IMR-90 (cell line): ENCODE measurements around the gene CMTM7. TPM values are rescaled to one million over a fixed set of nuclear protein-coding genes. Genes with fewer than 3 reads are reported as not detected.

ENCODE experiments used
- ATAC-seq: fragments of 200-7000 bp; cut with Tn5 transposase; 2 replicates; pipeline ENCODE4 v1.9.1; 2020; ENCODE audit warnings: low read depth, mild to moderate bottlenecking, moderate library complexity
- BruUV-seq: library from RNA; stranded (reverse); fragments of 400-500 nt; replicated peaks from 2 replicates; lab custom pipeline; 2021; lab: Mats Ljungman, UMichigan
- CTCF ChIA-PET: fragments of 300-600 bp; formaldehyde crosslinking; extraction: SDS; loops from one replicate; lab custom pipeline; 2021; ENCODE audit warnings: antibody characterized with exemption; lab: Yijun Ruan, JAX
- POLR2A ChIA-PET: fragments of 300-600 bp; sonication (Branson Sonifier 250); formaldehyde crosslinking; loops from one replicate; lab custom pipeline; 2022; ENCODE audit warnings: antibody characterized with exemption; ENCODE audit not compliant: unreplicated experiment; lab: Charles Lee
- DNase-seq: peaks from one replicate; pipeline ENCODE4 v3.0.0; 2013
- H2AFZ ChIP-seq: replicated peaks from 2 replicates; pipeline ENCODE3; 2013; ENCODE audit warnings: low read length, mild to moderate bottlenecking; ENCODE audit not compliant: poor library complexity
- H2AK5ac ChIP-seq: 2 replicates; pipeline ENCODE4 v1.6.1; 2013; ENCODE audit warnings: low read depth, low read length, inconsistent platforms
- H2AK9ac ChIP-seq: replicated peaks from 2 replicates; pipeline ENCODE3; 2013; ENCODE audit warnings: mild to moderate bottlenecking, low read depth, low read length, moderate library complexity; ENCODE audit not compliant: poor library complexity
- H2BK120ac ChIP-seq: 2 replicates; pipeline ENCODE4 v1.6.1; 2013; ENCODE audit warnings: low read depth, low read length, inconsistent platforms
- H2BK15ac ChIP-seq: 3 replicates; pipeline ENCODE4 v1.6.1; 2013; ENCODE audit warnings: low read depth, low read length, inconsistent platforms
- H2BK20ac ChIP-seq: 2 replicates; pipeline ENCODE4 v1.6.1; 2013; ENCODE audit warnings: low read depth, mild to moderate bottlenecking, inconsistent platforms, low read length, moderate library complexity
- H2BK5ac ChIP-seq: 2 replicates; pipeline ENCODE4 v1.6.1; 2013; ENCODE audit warnings: mild to moderate bottlenecking, low read depth, low read length, inconsistent platforms; ENCODE audit not compliant: poor library complexity, severe bottlenecking
- H3K14ac ChIP-seq: replicated peaks from 2 replicates; pipeline ENCODE4 v1.6.1; 2013; ENCODE audit warnings: low read depth, low read length, inconsistent platforms
- H3K18ac ChIP-seq: 2 replicates; pipeline ENCODE4 v1.6.1; 2013; ENCODE audit warnings: low read depth, low read length, control low read depth
- H3K23ac ChIP-seq: 2 replicates; pipeline ENCODE4 v1.6.1; 2013; ENCODE audit warnings: low read depth, low read length, inconsistent platforms
- H3K27ac ChIP-seq: 2 replicates; pipeline ENCODE4 v1.5.1; 2013; ENCODE audit warnings: mild to moderate bottlenecking, control low read depth, low read length; ENCODE audit not compliant: insufficient read depth
- H3K27me3 ChIP-seq: 2 replicates; pipeline ENCODE4 v1.6.1; 2013; ENCODE audit warnings: low read length; ENCODE audit not compliant: control insufficient read depth, insufficient read depth
- H3K36me3 ChIP-seq: 2 replicates; pipeline ENCODE4 v1.6.1; 2013; ENCODE audit warnings: low read length, mixed read lengths; ENCODE audit not compliant: control insufficient read depth, insufficient read depth
- H3K4ac ChIP-seq: 2 replicates; pipeline ENCODE4 v1.6.1; 2013; ENCODE audit warnings: low read depth, low read length, inconsistent platforms
- H3K4me1 ChIP-seq: 2 replicates; pipeline ENCODE4 v1.6.1; 2013; ENCODE audit warnings: low read length, mixed read lengths; ENCODE audit not compliant: control insufficient read depth, insufficient read depth
- H3K4me2 ChIP-seq: 2 replicates; pipeline ENCODE4 v1.6.1; 2013; ENCODE audit warnings: low read depth, mild to moderate bottlenecking, control low read depth, low read length, moderate library complexity
- H3K4me3 ChIP-seq: 2 replicates; pipeline ENCODE4 v1.5.1; 2013; ENCODE audit warnings: low read depth, mild to moderate bottlenecking, control low read depth, low read length, moderate library complexity; ENCODE audit not compliant: insufficient read depth
- H3K56ac ChIP-seq: 2 replicates; pipeline ENCODE4 v1.6.1; 2013; ENCODE audit warnings: low read length, inconsistent platforms; ENCODE audit not compliant: insufficient read depth; ENCODE audit errors: extremely low read depth
- H3K79me1 ChIP-seq, 2 experiments: 2 replicates each; pipeline ENCODE4 v1.6.1; 2013; ENCODE audit warnings: low read length in 2 of 2, inconsistent platforms in 1 of 2, low read depth in 1 of 2
- H3K9ac ChIP-seq: 2 replicates; pipeline ENCODE4 v1.6.1; 2013; ENCODE audit warnings: low read depth, low read length, control low read depth
- H3K9me1 ChIP-seq: 2 replicates; pipeline ENCODE4 v1.6.1; 2013; ENCODE audit warnings: low read length, inconsistent platforms; ENCODE audit not compliant: insufficient read depth
- H3K9me3 ChIP-seq: 2 replicates; pipeline ENCODE4 v1.6.1; 2013; ENCODE audit warnings: low read length; ENCODE audit not compliant: control insufficient read depth, insufficient read depth
- H4K20me1 ChIP-seq: 2 replicates; pipeline ENCODE4 v1.6.1; 2013; ENCODE audit warnings: low read length, inconsistent platforms; ENCODE audit not compliant: insufficient read depth
- H4K5ac ChIP-seq: 2 replicates; pipeline ENCODE4 v1.6.1; 2013; ENCODE audit warnings: mild to moderate bottlenecking, low read depth, low read length, control low read depth
- H4K8ac ChIP-seq, 2 experiments: 2 replicates each; pipeline ENCODE4 v1.6.1; 2013; ENCODE audit warnings: low read depth in 2 of 2, low read length in 2 of 2, control low read depth in 1 of 2, inconsistent platforms in 1 of 2
- H4K91ac ChIP-seq: 2 replicates; pipeline ENCODE4 v1.6.1; 2013; ENCODE audit warnings: low read depth, low read length, inconsistent platforms; ENCODE audit not compliant: insufficient read depth
- BHLHE40 ChIP-seq: fragments of 150-350 bp; IDR thresholded peaks from 2 replicates; pipeline ENCODE4 v1.6.1; 2016; ENCODE audit warnings: mild to moderate bottlenecking, low read depth, low read length
- CHD1 ChIP-seq: IDR thresholded peaks from 2 replicates; pipeline ENCODE4 v1.6.1; 2012; ENCODE audit warnings: low read depth, low read length, improper control_type of control experiment
- RFX5 ChIP-seq: IDR thresholded peaks from 2 replicates; pipeline ENCODE4 v1.8.0; 2012; ENCODE audit warnings: low read depth, mild to moderate bottlenecking, low read length, moderate library complexity
- dilution Hi-C: fragments of 300-500 bp; cut with HindIII; formaldehyde crosslinking; loops from one replicate; pipeline ENCODE4 v1.14.3; 2018; ENCODE audit warnings: low sequenced_read_pairs; ENCODE audit not compliant: unreplicated experiment
- in situ Hi-C: fragments of 300-500 bp; cut with MboI; formaldehyde crosslinking; loops from 3 replicates; pipeline ENCODE4 v1.14.3; 2019; ENCODE audit warnings: low sequenced_read_pairs, inconsistent platforms, mixed read lengths
- intact Hi-C: fragments of 100-400 bp; cut with micrococcal nuclease; formaldehyde crosslinking; loops from 2 replicates; pipeline ENCODE4 v1.10.0; 2022
- polyA plus RNA-seq, 3 experiments: library from polyadenylated mRNA; depleted of rRNA; stranded (reverse); fragments of >200 nt; gene quantifications; 2 replicates each; pipeline ENCODE4 v1.2.3, GENCODE V29; 2012; ENCODE audit warnings: low replicate concordance in 1 of 3
- total RNA-seq: library from RNA; depleted of rRNA; stranded (reverse); fragments of >200 nt; gene quantifications from 2 replicates; pipeline ENCODE4 v1.2.3, GENCODE V29; 2012
- TF ChIP-seq, protein P1 (sequence below): fragments of 150-350 bp; IDR thresholded peaks from 2 replicates; pipeline ENCODE4 v1.6.1; 2016; ENCODE audit warnings: low read depth, mild to moderate bottlenecking, low read length, moderate library complexity, borderline replicate concordance

The CMTM7 gene
- total and polyA plus RNA-seq, 2 of the 4 experiments (the other 2 are of a cell fraction): 3.4 to 31.4 TPM

GRCh38 chr3:32495085-32495484 is 103.4 kb downstream of the CMTM7 start:
- Histone ChIP-seq H3K9me3 (no peaks in the 10 kb centered on the region), H2BK120ac (no peak overlapping the region), H3K9me1 (peaks cover 15% of the 10 kb centered on the region), H4K91ac (no peak overlapping the region), H3K23ac (no peak overlapping the region), H3K27me3 (no peaks in the 10 kb centered on the region), H2BK15ac (no peak overlapping the region), H3K4me2 (no peak overlapping the region), H2BK20ac (no peak overlapping the region), H2AK5ac (no peak overlapping the region), H3K14ac (no peak overlapping the region), H3K9ac (no peak overlapping the region), H2AK9ac (no peak overlapping the region), H3K4ac (no peak overlapping the region), H3K4me1 (peaks cover 9% of the 10 kb centered on the region), H3K79me1 (peaks cover 38 to 61% of the 10 kb centered on the region in 2 experiments), H2AFZ (no peak overlapping the region), H4K5ac (no peak overlapping the region), H2BK5ac (no peak overlapping the region), H3K4me3 (no peak overlapping the region), H3K36me3 (no peaks in the 10 kb centered on the region), H4K8ac (no peak overlapping the region), H3K27ac (no peak overlapping the region), H4K20me1 (peaks cover 34% of the 10 kb centered on the region), H3K18ac (no peak overlapping the region), H3K56ac (no peak overlapping the region)
- CTCF ChIA-PET: no interaction called here
- in situ Hi-C loops (no loop called here), intact Hi-C loops (no loop called here), dilution Hi-C loops (no loop called here)
- POLR2A ChIA-PET: no interaction called here
- no TSS peak for BruUV-seq
- DNase-seq: no peak
- ATAC-seq: no peak
- no peak for TF ChIP-seq BHLHE40
- no peak for TF ChIP-seq CHD1
- TF ChIP-seq, protein P1, sequence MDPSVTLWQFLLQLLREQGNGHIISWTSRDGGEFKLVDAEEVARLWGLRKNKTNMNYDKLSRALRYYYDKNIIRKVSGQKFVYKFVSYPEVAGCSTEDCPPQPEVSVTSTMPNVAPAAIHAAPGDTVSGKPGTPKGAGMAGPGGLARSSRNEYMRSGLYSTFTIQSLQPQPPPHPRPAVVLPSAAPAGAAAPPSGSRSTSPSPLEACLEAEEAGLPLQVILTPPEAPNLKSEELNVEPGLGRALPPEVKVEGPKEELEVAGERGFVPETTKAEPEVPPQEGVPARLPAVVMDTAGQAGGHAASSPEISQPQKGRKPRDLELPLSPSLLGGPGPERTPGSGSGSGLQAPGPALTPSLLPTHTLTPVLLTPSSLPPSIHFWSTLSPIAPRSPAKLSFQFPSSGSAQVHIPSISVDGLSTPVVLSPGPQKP: no peak
- no peak for TF ChIP-seq RFX5
